Sigmoid colon (tissue), 7 donors: ENCODE measurements around the gene CCDC122. TPM values are rescaled to one million over a fixed set of nuclear protein-coding genes. Genes with fewer than 3 reads are reported as not detected.
A peak's percentile ranks its signal among the peaks of the same experiment; 100 is the strongest.

Experiments used
- DNase-seq: peaks from one replicate; pipeline ENCODE4 v3.0.0-alpha.2; 2019
- H3K27ac ChIP-seq, 4 donors: fragments of 200-600 bp; sonication (generic); one replicate each; pipeline ENCODE4 v1.5.1; 2016 to 2019; ENCODE audit warnings: mild to moderate bottlenecking in 1 of 4
- H3K27me3 ChIP-seq, 3 donors: fragments of 200-600 bp; sonication (generic); one replicate each; pipeline ENCODE4 v1.5.1; 2019; ENCODE audit warnings: mild to moderate bottlenecking in 1 of 3
- H3K36me3 ChIP-seq, 4 donors: fragments of 200-600 bp; sonication (generic); one replicate each; pipeline ENCODE4 v1.5.1; 2016 to 2019
- H3K4me1 ChIP-seq, 4 donors: fragments of 200-600 bp; sonication (generic); one replicate each; pipeline ENCODE4 v1.5.1; 2017 to 2019
- H3K4me3 ChIP-seq, 4 donors: fragments of 200-600 bp; sonication (generic); one replicate each; pipeline ENCODE4 v1.5.1; 2017 to 2019; ENCODE audit warnings: mild to moderate bottlenecking in 2 of 4, moderate library complexity in 1 of 4
- H3K9me3 ChIP-seq, 4 donors: fragments of 200-600 bp in 3 of 4; sonication (generic) in 3 of 4; one replicate each; pipeline versions ENCODE4 v1.5.1 to v1.6.1; 2013 to 2019
- CTCF ChIP-seq, 4 experiments: fragments of 450-650 bp in 3 of 4; fragments of 200-600 bp in 1 of 4; IDR thresholded peaks; one replicate each; pipeline ENCODE4 v1.5.1; 2016 to 2019; ENCODE audit warnings: antibody characterized with exemption in 4 of 4, mild to moderate bottlenecking in 3 of 4, moderate library complexity in 2 of 4
- EP300 ChIP-seq, 4 donors: sonication (generic); formaldehyde crosslinking; IDR thresholded peaks; one replicate each; pipeline ENCODE4 v1.6.1; 2017; ENCODE audit warnings: antibody characterized with exemption in 4 of 4
- POLR2A ChIP-seq, 2 donors: fragments of 450-650 bp; IDR thresholded peaks; one replicate each; pipeline ENCODE4 v1.6.1; 2016; ENCODE audit warnings: antibody characterized with exemption in 2 of 2, mild to moderate bottlenecking in 2 of 2, moderate library complexity in 2 of 2
- POLR2AphosphoS5 ChIP-seq, 4 donors: sonication (generic); formaldehyde crosslinking; IDR thresholded peaks; one replicate each; pipeline ENCODE4 v1.6.1; 2017; ENCODE audit warnings: antibody characterized with exemption in 4 of 4
- WGBS, 2 donors: extraction: QIAGEN DNeasy Blood & Tissue Kit; methylation state at CpG; one replicate each; pipeline ENCODE4 v1.1.7; 2013; 5-methylcytosine and 5-hydroxymethylcytosine counted together
- intact Hi-C: fragments of 100-400 bp; cut with DNase I; formaldehyde crosslinking; loops from one replicate; pipeline ENCODE4 v1.15.1; 2023
- polyA plus RNA-seq, 3 donors: library from polyadenylated mRNA; stranded (reverse); fragments of 200-250 nt; gene quantifications; one replicate each; pipeline ENCODE4 v1.2.3, GENCODE V29; 2013
- total RNA-seq, 4 donors: library from RNA; depleted of rRNA; stranded (reverse); fragments of >200 nt; gene quantifications; one replicate each; pipeline ENCODE4 v1.1.0, GENCODE V29; 2016
- donor health status: healthy with polysubstance abuse.
- donor health status: Bipolar disorder and iron deficiency.
- donor health status: healthy.

The CCDC122 gene
- total and polyA plus RNA-seq, 7 donors: 1.2 to 7.4 (median 3.7) TPM

GRCh38 chr13:43884222-43884621 lies 4.7 kb upstream of the CCDC122 start:
- Histone ChIP-seq H3K4me3 (no peak overlapping the region), H3K36me3 (peaks cover 0 to 8% (median 0%) of the 10 kb centered on the region in 4 donors), H3K9me3 (no peaks in the 10 kb centered on the region), H3K27ac (no peak overlapping the region), H3K4me1 (peaks cover 0 to 14% (median 3%) of the 10 kb centered on the region in 4 donors), H3K27me3 (no peaks in the 10 kb centered on the region)
- intact Hi-C loops: no loop called here
- no peak for DNase-seq
- no peak for TF ChIP-seq POLR2A (IDR thresholded peaks at IDR 0.05)
- TF ChIP-seq CTCF (IDR thresholded peaks at IDR 0.05): no peak
- no peak for TF ChIP-seq EP300 (IDR thresholded peaks at IDR 0.05)
- no peak for TF ChIP-seq POLR2AphosphoS5 (IDR thresholded peaks at IDR 0.05)
- 97% methylated on average over 1 of the region's 1 CpG for WGBS, 2 donors

- DNase-seq: no peak
- H3K4me1 ChIP-seq: peaks cover 0 to 15% (median 6%) of the 10 kb centered on the region in 4 donors
- intact Hi-C loops: no loop called here
- H3K9me3 ChIP-seq: no peaks in the 10 kb centered on the region
- WGBS, 2 donors: 97 to 98% methylated on average over 3 of the region's 3 CpGs
- no peak overlapping the region for H3K27ac ChIP-seq
- no peaks in the 10 kb centered on the region for H3K27me3 ChIP-seq
- no peak overlapping the region for H3K4me3 ChIP-seq
- H3K36me3 ChIP-seq: peaks cover 0 to 8% (median 0%) of the 10 kb centered on the region in 4 donors
- TF ChIP-seq EP300 (IDR thresholded peaks at IDR 0.05) (no peak), POLR2A (IDR thresholded peaks at IDR 0.05) (no peak), POLR2AphosphoS5 (IDR thresholded peaks at IDR 0.05) (no peak), CTCF (IDR thresholded peaks at IDR 0.05) (no peak)
These were observed 4.1 kb upstream of the CCDC122 start for GRCh38 chr13:43883631-43884030.

GRCh38 chr13:43881580-43881979 lies 2.0 kb upstream of the CCDC122 start:
- no peak for DNase-seq
- no peak overlapping the region for H3K27ac ChIP-seq
- intact Hi-C loops: no loop called here
- H3K9me3 ChIP-seq: no peaks in the 10 kb centered on the region
- H3K36me3 ChIP-seq: peaks cover 0 to 8% (median 0%) of the 10 kb centered on the region in 4 donors
- TF ChIP-seq CTCF (IDR thresholded peaks at IDR 0.05) (no peak), POLR2AphosphoS5 (IDR thresholded peaks at IDR 0.05) (no peak), EP300 (IDR thresholded peaks at IDR 0.05) (no peak), POLR2A (IDR thresholded peaks at IDR 0.05) (no peak)
- no peak overlapping the region for H3K4me3 ChIP-seq
- H3K4me1 ChIP-seq: peaks cover 0 to 22% (median 11%) of the 10 kb centered on the region in 4 donors
- H3K27me3 ChIP-seq: no peaks in the 10 kb centered on the region

- TF ChIP-seq POLR2A (IDR thresholded peaks at IDR 0.05) (no peak), POLR2AphosphoS5 (IDR thresholded peaks at IDR 0.05) (no peak), EP300 (IDR thresholded peaks at IDR 0.05) (no peak), CTCF (IDR thresholded peaks at IDR 0.05) (no peak)
- intact Hi-C loops: no loop called here
- Histone ChIP-seq H3K4me3 (no peak overlapping the region), H3K36me3 (peaks cover 0 to 8% (median 0%) of the 10 kb centered on the region in 4 donors), H3K27ac (no peak overlapping the region), H3K9me3 (no peaks in the 10 kb centered on the region), H3K4me1 (peaks cover 0 to 22% (median 11%) of the 10 kb centered on the region in 4 donors), H3K27me3 (no peaks in the 10 kb centered on the region)
- DNase-seq: no peak
These were observed 1.4 kb upstream of the CCDC122 start for GRCh38 chr13:43880926-43881325.

- TF ChIP-seq CTCF (IDR thresholded peaks at IDR 0.05): no peak
- no peak for TF ChIP-seq POLR2A (IDR thresholded peaks at IDR 0.05)
- no peak for TF ChIP-seq POLR2AphosphoS5 (IDR thresholded peaks at IDR 0.05)
- TF ChIP-seq EP300 (IDR thresholded peaks at IDR 0.05): no peak
- DNase-seq: no peak
- intact Hi-C loops: no loop called here
- H3K36me3 ChIP-seq: peaks cover 0 to 3% (median 0%) of the 10 kb centered on the region in 4 donors
- H3K27ac ChIP-seq: peak overlapping the region; percentile 94 to 99 (median 96)
- 6 to 41% methylated on average over 15 of the region's 15 CpGs for WGBS, 2 donors
- peak overlapping the region; percentile 82 to 94 (median 86) for H3K4me3 ChIP-seq
- peaks cover 0 to 22% (median 11%) of the 10 kb centered on the region in 4 donors for H3K4me1 ChIP-seq
- H3K9me3 ChIP-seq: no peaks in the 10 kb centered on the region
- no peaks in the 10 kb centered on the region for H3K27me3 ChIP-seq
These were observed 795 bp upstream of the CCDC122 start for GRCh38 chr13:43880214-43880855.
